Islet of Langerhans (tissue), 1 donor: ENCODE data around the gene IFNG.
"Not testable (repeated sequence)": the region's sequence is repeated elsewhere in the genome, so short reads cannot be mapped to it uniquely, and the experiment has no call there.

Experiments used
- FAIRE-seq: peaks from one replicate; lab custom pipeline; 2011; peaks lifted over from hg19 to GRCh38; lab: Jason Lieb, UNC

The IFNG gene

GRCh38 chr12:68159681-68160304, at the start of gene IFNG:
TSS of gene IFNG (minus strand) at chr12:68159740. CDS start at chr12:68159615, 125 bp downstream.
- FAIRE-seq: no peak

- not testable (repeated sequence) for FAIRE-seq
Observed at GRCh38 chr12:68209048-68209728, 49.6 kb upstream of the IFNG start.

- no peak for FAIRE-seq
Observed at GRCh38 chr12:68207276-68207675, 47.7 kb upstream of the IFNG start.

DNA sequence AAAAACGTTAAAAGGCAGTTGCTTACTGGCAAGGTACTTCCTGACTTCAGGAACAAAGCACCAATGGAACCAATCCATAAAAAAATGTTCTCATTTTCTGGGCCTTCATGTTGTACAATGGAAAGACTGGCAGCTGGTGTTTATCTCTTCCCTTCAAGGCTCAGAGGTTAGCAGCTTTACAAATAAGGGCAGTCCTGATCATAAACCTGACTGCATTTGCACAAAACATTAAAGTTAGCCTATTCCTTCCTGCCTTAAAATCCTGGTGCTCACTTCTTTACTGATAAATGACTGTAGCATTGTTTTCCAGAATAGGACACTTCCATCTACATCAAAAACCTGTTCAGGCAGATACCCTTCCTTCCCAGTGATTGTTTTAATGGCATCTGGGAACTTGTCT, 46.9 kb upstream of the IFNG start:
- no peak for FAIRE-seq

DNA sequence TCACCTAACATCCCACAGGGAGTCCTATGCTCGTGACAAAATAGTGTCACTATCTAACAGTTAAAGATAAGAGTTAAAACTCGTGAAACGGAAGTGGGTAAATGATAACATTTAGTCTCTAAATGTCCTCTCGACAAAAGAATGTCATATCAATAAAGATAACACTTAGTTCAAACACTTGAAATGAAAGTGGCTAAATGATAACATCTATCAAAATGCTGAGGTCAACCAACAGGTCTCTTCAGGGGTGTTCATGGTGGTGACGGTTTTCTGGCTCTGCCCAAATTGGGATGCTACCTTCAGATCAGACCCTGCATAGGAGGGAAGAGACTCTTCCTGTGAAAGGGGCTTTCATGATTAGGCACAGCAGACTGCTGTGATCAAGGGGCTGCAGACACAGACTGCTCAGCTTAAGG, 43.9 kb upstream of the IFNG start:
- no peak for FAIRE-seq

GRCh38 chr12:68200854-68201253, 41.3 kb upstream of the IFNG start:
- no peak for FAIRE-seq

DNA sequence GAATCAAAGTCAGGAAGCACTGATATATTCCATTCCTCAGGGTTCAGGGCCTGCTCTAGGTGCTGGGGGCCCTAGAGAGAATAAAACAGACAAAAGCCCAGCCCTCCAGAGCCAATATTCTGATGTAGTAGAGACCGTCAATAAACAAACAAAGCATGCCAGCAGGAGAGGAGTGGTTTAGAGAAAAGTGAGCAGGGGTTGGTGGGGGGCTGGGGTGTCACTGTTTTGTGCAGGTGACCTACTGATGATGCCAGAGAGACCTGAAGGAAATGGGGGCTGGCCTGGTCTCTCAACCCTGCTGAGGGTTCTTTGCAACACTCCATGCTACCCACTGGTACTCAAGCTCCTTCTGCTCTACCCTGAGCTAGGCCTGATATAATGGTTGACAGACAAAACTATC, 39.6 kb upstream of the IFNG start:
- FAIRE-seq: no peak

DNA sequence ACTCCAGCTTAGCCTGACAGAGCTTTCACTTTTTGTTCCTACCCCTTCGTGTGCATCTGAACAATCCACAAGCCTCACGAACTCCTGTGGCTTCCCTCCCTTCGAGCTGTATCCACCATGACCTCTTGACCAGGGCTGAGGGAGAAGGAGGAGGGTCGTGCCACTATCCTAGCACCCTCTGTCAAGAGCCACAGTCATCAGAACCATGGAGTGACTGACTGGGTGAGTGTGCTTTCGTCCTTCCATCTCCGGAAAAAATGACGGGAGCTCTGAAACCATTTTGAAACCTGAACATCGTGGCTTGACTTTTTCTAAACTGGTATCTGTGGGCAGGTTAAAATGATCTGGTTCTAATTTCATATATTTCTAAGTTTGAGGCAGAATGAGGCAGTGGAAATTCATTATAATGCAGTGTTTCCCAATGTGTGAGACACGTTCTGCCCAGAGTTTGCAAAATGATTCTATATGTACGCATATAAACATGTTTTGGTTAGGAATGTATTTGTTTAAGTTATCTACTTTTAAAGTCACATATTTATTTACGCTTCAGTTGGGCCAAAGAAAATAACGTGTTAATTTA, 39.1 kb upstream of the IFNG start:
- FAIRE-seq: no peak

GRCh38 chr12:68190301-68190700, 30.8 kb upstream of the IFNG start:
- FAIRE-seq: no peak

- no peak for FAIRE-seq
Observed at GRCh38 chr12:68189821-68190242, 30.3 kb upstream of the IFNG start.

- no peak for FAIRE-seq
Observed at GRCh38 chr12:68185598-68185997, 26.1 kb upstream of the IFNG start.

DNA sequence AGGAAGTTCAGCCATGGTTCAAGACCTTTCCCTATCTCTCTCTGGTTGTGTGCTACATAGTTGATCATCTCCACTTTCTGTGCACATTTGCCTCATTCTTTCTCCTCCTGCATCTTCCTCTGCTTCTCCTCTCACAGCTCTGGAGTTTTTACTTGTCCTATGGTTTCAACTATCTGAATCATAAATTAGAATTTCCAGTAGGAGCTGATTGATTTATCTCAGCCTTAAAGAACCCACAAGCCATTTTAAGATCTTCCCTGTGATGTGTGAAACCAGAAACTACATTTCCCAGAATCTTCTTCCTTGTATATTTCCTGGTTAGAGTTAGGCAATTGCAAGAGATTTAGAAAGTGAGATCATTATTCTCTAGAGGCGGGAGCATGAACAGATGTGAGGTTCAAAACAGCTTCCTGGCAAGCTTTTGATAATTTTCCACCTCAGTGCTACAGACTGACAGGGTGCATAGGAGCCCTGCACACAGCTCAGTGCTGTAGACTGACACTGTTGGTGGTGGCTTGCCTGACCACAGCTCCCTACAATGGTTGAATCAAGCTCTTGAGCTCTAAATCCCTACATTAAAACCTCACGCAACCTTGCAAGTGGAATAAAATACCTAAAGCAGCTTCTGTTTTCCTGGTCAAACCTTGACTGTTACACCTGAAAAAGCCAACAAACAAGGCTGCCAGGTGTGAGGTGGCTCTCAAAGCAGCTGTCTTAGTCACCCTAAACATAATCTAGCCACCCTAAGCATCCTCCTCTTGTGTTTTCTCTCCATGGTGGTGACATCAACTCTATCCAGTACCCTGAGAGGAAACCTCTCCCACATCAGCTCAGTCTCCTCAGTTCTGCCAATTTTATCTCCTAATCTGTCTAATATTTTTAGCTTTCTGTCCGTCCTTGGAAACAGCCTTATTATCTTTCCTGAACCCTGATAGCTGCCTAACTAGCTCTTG, 21.5 kb upstream of the IFNG start:
- peak; percentile 77 for FAIRE-seq

GRCh38 chr12:68178774-68179439, 19.4 kb upstream of the IFNG start:
- FAIRE-seq: no peak

GRCh38 chr12:68178184-68178583, 18.6 kb upstream of the IFNG start:
- FAIRE-seq: no peak

DNA sequence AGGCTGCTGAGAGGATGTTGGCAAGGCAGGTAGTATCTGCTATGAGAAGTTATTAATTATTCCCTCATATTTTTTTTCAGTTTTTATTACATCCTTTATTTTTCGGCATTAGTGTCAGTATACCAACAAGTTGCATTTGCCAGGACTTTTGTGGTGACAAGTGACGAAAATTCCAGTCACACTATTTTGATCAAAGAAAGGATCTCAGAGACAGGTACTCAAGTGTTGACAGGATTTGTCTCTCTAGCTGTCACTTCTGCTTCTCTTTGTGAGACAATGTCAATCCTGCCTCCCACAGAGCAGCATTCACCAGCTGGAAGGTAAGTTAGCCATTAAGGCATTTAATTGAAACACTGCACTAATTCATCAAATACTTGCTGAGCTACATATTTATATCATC, 18.0 kb upstream of the IFNG start:
- no peak for FAIRE-seq

- no peak for FAIRE-seq
Observed at GRCh38 chr12:68176257-68176656, 16.7 kb upstream of the IFNG start.

GRCh38 chr12:68175557-68176061, 16.1 kb upstream of the IFNG start:
- no peak for FAIRE-seq

DNA sequence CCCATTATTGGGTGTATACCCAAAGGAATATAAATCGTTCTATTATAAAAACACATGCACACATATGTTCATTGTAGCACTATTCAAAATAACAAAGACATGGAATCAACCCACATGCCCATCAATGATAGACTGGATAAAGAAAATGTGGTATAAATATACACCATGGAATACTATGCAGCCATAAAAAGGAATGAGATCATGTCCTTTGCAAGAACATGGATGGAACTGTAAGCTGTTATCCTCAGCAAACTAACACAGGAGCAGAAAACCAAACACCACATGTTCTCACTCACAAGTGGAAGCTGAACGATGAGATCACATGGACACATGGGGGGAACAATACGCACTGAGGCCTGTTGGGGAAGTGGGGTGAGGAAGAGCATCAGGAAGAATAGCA, 15.2 kb upstream of the IFNG start:
- not testable (repeated sequence) for FAIRE-seq

GRCh38 chr12:68173792-68174191, 14.3 kb upstream of the IFNG start:
- no peak for FAIRE-seq

DNA sequence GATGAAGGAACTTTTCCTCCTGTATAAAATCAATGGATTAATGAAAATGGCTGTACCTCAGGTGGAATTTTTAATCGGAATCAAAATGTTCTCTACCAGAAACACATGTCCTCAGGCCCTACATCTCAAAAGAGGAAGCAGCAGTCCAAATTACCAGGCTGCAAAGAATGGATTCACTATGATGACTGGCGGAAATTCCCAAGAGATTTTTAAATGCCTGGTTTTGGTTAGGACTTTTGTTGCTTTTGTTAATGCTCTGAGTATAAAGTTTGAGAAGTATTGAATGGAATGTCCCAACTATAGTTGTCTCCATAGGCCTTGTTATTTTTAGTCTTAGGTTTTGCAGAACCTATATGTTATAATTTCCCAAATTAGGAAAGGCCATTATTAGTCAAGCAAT, 11.2 kb upstream of the IFNG start:
- FAIRE-seq: no peak

DNA sequence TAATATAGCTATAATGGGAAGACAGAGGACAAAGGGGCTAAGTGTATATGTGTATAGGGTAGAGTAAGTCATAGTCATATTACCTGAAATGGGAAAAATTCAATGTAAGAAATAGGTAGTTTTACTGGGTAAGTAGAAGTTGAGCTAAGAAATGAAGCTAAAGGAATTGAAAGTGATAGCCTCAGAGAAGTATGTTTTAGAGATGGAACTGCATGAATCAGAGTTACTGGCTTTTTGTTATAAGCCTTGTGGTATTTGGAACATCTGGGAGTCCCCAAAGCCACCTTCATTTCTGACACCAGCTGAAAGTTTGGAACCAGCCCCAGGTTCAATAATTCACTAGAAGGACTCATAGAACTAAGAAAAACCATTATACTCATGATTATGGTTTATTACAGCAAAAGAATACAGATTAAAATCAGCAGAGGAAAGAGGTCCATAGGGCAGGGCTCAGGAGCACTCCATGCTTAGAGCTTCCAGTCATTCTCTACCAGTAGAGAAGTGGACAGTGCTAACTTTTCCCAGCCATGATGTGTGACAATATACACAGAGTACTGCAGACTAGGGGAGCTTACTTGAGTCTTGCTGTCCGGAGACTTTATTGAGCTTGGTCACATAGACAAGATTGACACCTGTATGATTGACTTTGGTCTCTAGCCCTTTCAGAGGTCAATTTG, 9.8 kb upstream of the IFNG start:
- no peak for FAIRE-seq
